Ovary (tissue), 3 donors: ENCODE data around the gene RRP36.

ENCODE experiments used
- EP300 ChIP-seq: sonication (generic); formaldehyde crosslinking; IDR thresholded peaks from one replicate; pipeline ENCODE4 v1.6.1; 2017; ENCODE audit warnings: antibody characterized with exemption
- POLR2A ChIP-seq: fragments of 450-650 bp; IDR thresholded peaks from one replicate; pipeline ENCODE4 v1.6.1; 2017; ENCODE audit warnings: antibody characterized with exemption, mild to moderate bottlenecking, moderate library complexity
- TF ChIP-seq, protein P1 (sequence below), 3 donors: fragments of 450-650 bp in 2 of 3; fragments of 200-600 bp in 1 of 3; IDR thresholded peaks; one replicate each; pipeline versions ENCODE4 v1.5.1 to v1.8.0; 2016 to 2022; ENCODE audit warnings: antibody characterized with exemption in 3 of 3, mild to moderate bottlenecking in 1 of 3
- donor health status: DM: no; HTN: no; CAD: no.

DNA sequence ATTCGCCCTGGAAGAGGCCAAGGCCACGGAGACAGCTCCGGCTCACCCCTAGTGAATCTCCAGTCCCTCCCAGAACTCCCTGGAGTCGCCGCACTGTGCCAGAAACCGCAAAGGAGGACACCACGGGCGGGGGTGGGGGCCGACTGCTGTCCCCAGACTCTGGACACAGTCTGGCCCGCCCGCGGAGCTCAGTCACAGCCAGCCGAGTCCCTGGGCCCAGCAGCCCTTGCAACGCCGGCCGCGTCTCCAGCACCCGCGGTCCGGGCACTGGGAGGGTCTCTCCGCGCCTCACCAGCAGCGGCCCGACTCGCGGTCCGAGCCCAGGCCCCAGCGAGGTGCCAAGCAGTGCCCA, 43.0 kb upstream of the RRP36 start:
- TF ChIP-seq, protein P1, sequence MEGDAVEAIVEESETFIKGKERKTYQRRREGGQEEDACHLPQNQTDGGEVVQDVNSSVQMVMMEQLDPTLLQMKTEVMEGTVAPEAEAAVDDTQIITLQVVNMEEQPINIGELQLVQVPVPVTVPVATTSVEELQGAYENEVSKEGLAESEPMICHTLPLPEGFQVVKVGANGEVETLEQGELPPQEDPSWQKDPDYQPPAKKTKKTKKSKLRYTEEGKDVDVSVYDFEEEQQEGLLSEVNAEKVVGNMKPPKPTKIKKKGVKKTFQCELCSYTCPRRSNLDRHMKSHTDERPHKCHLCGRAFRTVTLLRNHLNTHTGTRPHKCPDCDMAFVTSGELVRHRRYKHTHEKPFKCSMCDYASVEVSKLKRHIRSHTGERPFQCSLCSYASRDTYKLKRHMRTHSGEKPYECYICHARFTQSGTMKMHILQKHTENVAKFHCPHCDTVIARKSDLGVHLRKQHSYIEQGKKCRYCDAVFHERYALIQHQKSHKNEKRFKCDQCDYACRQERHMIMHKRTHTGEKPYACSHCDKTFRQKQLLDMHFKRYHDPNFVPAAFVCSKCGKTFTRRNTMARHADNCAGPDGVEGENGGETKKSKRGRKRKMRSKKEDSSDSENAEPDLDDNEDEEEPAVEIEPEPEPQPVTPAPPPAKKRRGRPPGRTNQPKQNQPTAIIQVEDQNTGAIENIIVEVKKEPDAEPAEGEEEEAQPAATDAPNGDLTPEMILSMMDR (IDR thresholded peaks at IDR 0.05), result no peak
- TF ChIP-seq POLR2A (no peak), EP300 (no peak)
